HCT116 (cell line): ENCODE data around the gene AKR7A3.

Experiments
- CBX3 ChIP-seq: IDR thresholded peaks from 2 replicates; pipeline ENCODE4 v1.6.1; 2012; ENCODE audit warnings: low read depth
- CEBPB ChIP-seq: IDR thresholded peaks from 2 replicates; pipeline ENCODE4 v1.6.1; 2012; ENCODE audit warnings: low read depth
- EZH2 ChIP-seq: fragments of 200-600 bp; sonication (generic); IDR thresholded peaks from 2 replicates; pipeline ENCODE4 v1.6.1; 2017; ENCODE audit warnings: antibody characterized with exemption, mixed run types
- EZH2phosphoT487 ChIP-seq: fragments of 200-600 bp; IDR thresholded peaks from 2 replicates; pipeline ENCODE4 v1.6.1; 2018; ENCODE audit warnings: antibody characterized with exemption, borderline replicate concordance
- POLR2A ChIP-seq: IDR thresholded peaks from 2 replicates; pipeline ENCODE4 v1.7.0; 2011; ENCODE audit warnings: borderline replicate concordance; ENCODE audit not compliant: insufficient read depth, insufficient read length; ENCODE audit errors: extremely low read depth
- RAD21 ChIP-seq: IDR thresholded peaks from 2 replicates; pipeline ENCODE4 v1.6.1; 2012; ENCODE audit warnings: low read depth, mild to moderate bottlenecking
- SIN3A ChIP-seq: IDR thresholded peaks from 2 replicates; pipeline ENCODE4 v1.6.1; 2012; ENCODE audit warnings: low read depth
- YY1 ChIP-seq: IDR thresholded peaks from 2 replicates; pipeline ENCODE4 v1.6.1; 2011; ENCODE audit warnings: low read length, low read depth, moderate library complexity, mild to moderate bottlenecking; ENCODE audit not compliant: insufficient replicate concordance; ENCODE audit errors: extremely low read depth
- ZBTB33 ChIP-seq: IDR thresholded peaks from 2 replicates; pipeline ENCODE4 v1.6.1; 2011; ENCODE audit warnings: mild to moderate bottlenecking, low read length, moderate library complexity; ENCODE audit not compliant: insufficient replicate concordance; ENCODE audit errors: extremely low read depth
- ZFX ChIP-seq: fragments of 450-650 bp; IDR thresholded peaks from 2 replicates; pipeline ENCODE4 v1.6.1; 2017
- ZNF274 ChIP-seq: fragments of 200-500 bp; sonication (Bioruptor generic); IDR thresholded peaks from 2 replicates; pipeline ENCODE4 v1.6.1; 2014; ENCODE audit warnings: mild to moderate bottlenecking, low read depth, low read length, inconsistent platforms
- TF ChIP-seq, protein P1 (sequence below), 3 experiments: fragments of 200-600 bp in 1 of 3; sonication (generic) in 1 of 3; IDR thresholded peaks in 2 of 3; conservative IDR thresholded peaks in 1 of 3; 2 replicates each; pipeline ENCODE4 v1.5.1; 2012 to 2017; ENCODE audit warnings: low read depth in 2 of 3, low read length in 2 of 3, antibody characterized with exemption in 1 of 3, borderline replicate concordance in 1 of 3, control low read depth in 1 of 3, mild to moderate bottlenecking in 1 of 3, mixed read lengths in 1 of 3, mixed run types in 1 of 3, moderate library complexity in 1 of 3; ENCODE audit not compliant: insufficient read depth in 1 of 3
- TF ChIP-seq, protein P2 (sequence below): IDR thresholded peaks from 2 replicates; pipeline ENCODE4 v1.6.1; 2012; ENCODE audit warnings: low read depth

DNA sequence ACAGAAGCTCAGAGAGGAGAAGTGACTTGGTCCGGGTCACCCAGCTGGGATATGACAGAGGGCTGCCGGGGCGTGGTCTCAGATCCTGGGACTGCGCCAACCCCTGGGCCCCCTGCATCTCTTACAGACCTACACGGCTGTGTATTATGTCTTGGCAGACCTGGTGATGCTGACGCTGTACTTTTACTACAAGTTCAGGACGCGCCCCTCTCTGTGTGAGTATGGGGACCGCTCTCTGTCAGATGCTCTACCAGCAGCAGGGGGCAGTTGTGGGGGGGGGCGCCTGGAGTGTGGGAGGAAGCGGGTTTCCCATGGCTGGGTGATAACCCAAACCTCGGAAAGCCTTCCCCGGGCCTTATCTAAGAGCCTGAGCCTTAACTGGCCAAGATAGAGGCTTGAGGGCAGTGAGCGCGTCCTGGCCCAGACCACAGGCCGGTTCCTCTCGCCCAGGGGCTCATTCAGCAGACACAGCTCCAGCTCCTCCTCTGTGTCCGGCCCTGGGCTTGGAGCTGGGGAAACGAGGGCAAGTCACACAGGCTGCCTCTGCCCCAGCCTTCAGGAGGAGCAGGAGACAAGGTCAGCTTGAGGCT lies 36.9 kb upstream of the AKR7A3 start:
- TF ChIP-seq POLR2A (no peak), ZNF274 (no peak), ZFX (no peak), YY1 (no peak), EZH2phosphoT487 (no peak), RAD21 (no peak), CEBPB (no peak), ZBTB33 (no peak), EZH2 (no peak), SIN3A (no peak), CBX3 (no peak)
- TF ChIP-seq, protein P1, sequence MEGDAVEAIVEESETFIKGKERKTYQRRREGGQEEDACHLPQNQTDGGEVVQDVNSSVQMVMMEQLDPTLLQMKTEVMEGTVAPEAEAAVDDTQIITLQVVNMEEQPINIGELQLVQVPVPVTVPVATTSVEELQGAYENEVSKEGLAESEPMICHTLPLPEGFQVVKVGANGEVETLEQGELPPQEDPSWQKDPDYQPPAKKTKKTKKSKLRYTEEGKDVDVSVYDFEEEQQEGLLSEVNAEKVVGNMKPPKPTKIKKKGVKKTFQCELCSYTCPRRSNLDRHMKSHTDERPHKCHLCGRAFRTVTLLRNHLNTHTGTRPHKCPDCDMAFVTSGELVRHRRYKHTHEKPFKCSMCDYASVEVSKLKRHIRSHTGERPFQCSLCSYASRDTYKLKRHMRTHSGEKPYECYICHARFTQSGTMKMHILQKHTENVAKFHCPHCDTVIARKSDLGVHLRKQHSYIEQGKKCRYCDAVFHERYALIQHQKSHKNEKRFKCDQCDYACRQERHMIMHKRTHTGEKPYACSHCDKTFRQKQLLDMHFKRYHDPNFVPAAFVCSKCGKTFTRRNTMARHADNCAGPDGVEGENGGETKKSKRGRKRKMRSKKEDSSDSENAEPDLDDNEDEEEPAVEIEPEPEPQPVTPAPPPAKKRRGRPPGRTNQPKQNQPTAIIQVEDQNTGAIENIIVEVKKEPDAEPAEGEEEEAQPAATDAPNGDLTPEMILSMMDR (IDR thresholded peaks at IDR 0.05 in 2 of 3, conservative IDR thresholded peaks at IDR 0.05 in 1 of 3; ENCODE audit: borderline replicate concordance in 1 of 3, insufficient read depth in 1 of 3, low read depth in 2 of 3, low read length in 2 of 3) = no peak
- TF ChIP-seq, protein P2, sequence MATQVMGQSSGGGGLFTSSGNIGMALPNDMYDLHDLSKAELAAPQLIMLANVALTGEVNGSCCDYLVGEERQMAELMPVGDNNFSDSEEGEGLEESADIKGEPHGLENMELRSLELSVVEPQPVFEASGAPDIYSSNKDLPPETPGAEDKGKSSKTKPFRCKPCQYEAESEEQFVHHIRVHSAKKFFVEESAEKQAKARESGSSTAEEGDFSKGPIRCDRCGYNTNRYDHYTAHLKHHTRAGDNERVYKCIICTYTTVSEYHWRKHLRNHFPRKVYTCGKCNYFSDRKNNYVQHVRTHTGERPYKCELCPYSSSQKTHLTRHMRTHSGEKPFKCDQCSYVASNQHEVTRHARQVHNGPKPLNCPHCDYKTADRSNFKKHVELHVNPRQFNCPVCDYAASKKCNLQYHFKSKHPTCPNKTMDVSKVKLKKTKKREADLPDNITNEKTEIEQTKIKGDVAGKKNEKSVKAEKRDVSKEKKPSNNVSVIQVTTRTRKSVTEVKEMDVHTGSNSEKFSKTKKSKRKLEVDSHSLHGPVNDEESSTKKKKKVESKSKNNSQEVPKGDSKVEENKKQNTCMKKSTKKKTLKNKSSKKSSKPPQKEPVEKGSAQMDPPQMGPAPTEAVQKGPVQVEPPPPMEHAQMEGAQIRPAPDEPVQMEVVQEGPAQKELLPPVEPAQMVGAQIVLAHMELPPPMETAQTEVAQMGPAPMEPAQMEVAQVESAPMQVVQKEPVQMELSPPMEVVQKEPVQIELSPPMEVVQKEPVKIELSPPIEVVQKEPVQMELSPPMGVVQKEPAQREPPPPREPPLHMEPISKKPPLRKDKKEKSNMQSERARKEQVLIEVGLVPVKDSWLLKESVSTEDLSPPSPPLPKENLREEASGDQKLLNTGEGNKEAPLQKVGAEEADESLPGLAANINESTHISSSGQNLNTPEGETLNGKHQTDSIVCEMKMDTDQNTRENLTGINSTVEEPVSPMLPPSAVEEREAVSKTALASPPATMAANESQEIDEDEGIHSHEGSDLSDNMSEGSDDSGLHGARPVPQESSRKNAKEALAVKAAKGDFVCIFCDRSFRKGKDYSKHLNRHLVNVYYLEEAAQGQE = no peak
